GM12891 (cell line): ENCODE measurements around the gene GRIK4.

ENCODE experiments used
- DNase-seq: peaks from one replicate; pipeline ENCODE4 v3.0.0; 2011; ENCODE audit warnings: low spot score; ENCODE audit not compliant: insufficient read length
- FAIRE-seq: peaks from 2 replicates; lab custom pipeline; 2011; peaks lifted over from hg19 to GRCh38; lab: Jason Lieb, UNC
- PAX5 ChIP-seq: IDR thresholded peaks from 2 replicates; pipeline ENCODE4 v1.6.1; 2011; ENCODE audit warnings: low read length, moderate library complexity, mild to moderate bottlenecking; ENCODE audit not compliant: insufficient read depth, severe bottlenecking
- POLR2A ChIP-seq: IDR thresholded peaks from 2 replicates; pipeline ENCODE4 v1.6.1; 2011; ENCODE audit warnings: low read depth, low read length, control low read depth
- POLR2AphosphoS5 ChIP-seq: IDR thresholded peaks from 2 replicates; pipeline ENCODE4 v1.6.1; 2011; ENCODE audit warnings: low read depth, low read length, control low read depth
- POU2F2 ChIP-seq: IDR thresholded peaks from 2 replicates; pipeline ENCODE4 v1.6.1; 2011; ENCODE audit warnings: low read depth, mild to moderate bottlenecking, control low read depth, low read length, moderate library complexity
- SPI1 ChIP-seq: IDR thresholded peaks from 2 replicates; pipeline ENCODE4 v1.6.1; 2011; ENCODE audit warnings: low read depth, low read length, control low read depth
- TAF1 ChIP-seq: IDR thresholded peaks from 2 replicates; pipeline ENCODE4 v1.6.1; 2011; ENCODE audit warnings: low read depth, low read length, control low read depth

Gene GRIK4

DNA sequence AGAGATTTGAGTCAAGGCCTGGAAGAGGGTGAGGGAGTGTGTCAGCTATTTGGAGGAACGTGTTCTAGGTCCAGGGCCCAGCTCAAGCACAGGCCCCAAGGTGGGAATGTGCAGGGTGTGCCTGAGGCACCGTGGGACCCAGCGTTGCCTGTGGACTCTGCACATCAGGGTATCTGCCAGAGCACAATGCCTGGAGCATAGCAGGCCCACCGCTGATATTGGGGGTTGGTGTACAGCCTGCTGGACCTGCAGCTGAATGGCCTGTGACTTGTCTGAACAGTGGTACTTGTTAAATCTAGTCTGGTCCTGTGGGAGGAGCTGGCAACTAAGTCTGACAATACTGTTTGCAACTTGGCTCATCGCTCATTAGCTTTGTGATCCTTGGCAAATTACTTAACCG, 131.7 kb downstream of the GRIK4 start:
- DNase-seq (no peak), FAIRE-seq (no peak)
- TF ChIP-seq PAX5 (no peak), POU2F2 (no peak), SPI1 (no peak), TAF1 (no peak), POLR2A (no peak), POLR2AphosphoS5 (no peak)

DNA sequence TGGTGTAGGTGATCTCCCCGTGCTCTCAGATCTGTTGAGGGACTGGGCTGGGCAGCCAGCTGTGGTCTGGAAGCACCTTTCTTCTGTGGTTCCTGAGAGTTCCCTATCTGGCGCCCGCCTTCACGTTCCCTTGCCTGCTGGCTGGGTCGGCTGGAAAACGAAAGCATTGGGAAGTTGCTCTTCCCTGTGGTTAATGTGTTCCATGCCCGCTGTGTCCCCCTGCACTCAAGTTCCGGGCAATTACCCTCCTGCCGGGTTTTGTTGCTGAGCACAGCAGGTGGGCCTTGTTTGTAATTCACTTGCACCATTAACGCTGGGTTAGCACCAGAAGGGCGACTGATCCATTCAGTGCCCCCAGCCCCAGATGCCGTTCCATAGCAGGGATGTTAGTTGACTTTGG, 134.1 kb downstream of the GRIK4 start:
- TF ChIP-seq POLR2AphosphoS5 (no peak), PAX5 (no peak), POU2F2 (no peak), POLR2A (no peak), SPI1 (no peak), TAF1 (no peak)
- no peak for FAIRE-seq
- no peak for DNase-seq

DNA sequence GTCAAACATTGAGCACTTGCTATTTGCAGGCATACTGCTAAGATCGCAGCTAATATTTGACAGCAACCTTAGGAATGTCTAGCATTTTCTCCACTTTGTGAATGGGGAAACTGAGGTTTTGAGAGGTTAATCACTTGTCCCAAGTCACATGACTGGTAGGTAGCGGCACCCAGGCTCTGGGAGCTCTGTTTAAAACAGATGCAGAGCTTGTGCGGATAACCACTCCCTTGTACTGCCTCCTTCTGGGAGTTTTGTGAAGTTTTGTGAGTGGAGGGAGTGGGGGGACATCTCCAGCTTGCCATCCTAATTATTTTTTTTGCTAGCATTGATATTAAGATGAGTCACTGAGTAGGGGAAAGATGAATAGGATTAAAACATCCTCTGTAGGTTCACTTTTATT, 134.7 kb downstream of the GRIK4 start:
- TF ChIP-seq SPI1: no peak
- TF ChIP-seq TAF1: no peak
- no peak for TF ChIP-seq POU2F2
- TF ChIP-seq POLR2A: no peak
- TF ChIP-seq POLR2AphosphoS5: no peak
- no peak for TF ChIP-seq PAX5
- no peak for FAIRE-seq
- DNase-seq: no peak

DNA sequence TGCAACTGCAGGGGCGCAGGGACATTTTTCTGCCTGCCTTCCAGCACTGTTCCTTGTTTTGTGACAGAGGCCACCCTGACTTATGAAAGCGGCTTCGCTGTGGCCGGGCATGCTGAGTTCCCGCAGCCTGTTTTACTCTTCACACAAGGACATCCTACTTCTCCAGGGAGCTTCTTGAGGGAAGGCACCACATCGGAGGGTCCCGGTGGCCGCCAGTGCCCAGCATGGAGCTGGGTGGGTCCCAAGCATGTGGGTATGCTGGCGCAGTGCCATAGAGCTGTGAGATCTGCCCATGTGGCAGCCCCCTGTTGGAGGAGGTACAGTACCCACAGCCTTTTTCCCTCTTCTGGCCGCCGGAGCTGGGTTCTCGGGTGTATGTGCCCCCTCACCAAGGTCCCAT, 136.1 kb downstream of the GRIK4 start:
- TF ChIP-seq POU2F2 (no peak), POLR2AphosphoS5 (no peak), PAX5 (no peak), POLR2A (no peak), SPI1 (no peak), TAF1 (no peak)
- no peak for DNase-seq
- no peak for FAIRE-seq

DNA sequence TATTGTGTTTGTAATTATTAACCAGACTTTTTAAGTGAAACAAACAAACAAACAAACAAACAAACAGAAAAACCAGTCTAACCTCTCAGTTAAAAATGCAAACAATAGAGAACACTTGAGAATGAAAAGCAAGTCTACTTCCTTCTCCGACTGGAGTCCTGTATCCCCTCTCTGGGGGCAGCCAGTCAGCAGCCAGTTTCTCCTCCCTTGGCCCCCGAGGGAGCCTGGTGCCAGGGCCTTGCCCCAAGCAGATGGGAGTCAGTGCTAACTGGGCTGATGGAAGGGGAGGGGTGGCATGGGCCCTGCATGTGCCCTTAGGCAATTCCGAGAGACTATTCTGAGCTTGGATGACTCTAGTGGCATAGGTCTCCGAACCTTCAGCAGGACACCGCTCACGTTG, 137.2 kb downstream of the GRIK4 start:
- no peak for DNase-seq
- TF ChIP-seq PAX5: no peak
- TF ChIP-seq POLR2A: no peak
- no peak for FAIRE-seq

DNA sequence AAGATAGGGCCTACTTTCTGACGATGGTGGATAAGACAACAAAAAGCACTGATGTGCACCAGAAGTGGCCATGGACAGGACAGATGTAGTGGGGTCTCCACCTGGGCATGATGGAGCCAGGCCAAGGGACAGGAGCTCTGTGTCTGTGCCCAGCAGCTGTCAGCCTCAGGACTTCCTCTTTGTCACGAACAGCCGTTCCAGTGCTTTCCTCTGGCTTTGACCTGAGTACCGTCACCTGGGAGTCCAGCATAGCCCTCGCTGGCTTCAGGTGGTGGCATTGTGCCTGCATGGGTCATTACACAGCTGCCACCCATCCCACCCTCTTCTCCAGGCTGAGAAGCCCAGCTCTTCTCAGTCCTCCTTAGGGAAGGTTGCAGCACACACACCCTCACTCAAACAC, 137.8 kb downstream of the GRIK4 start:
- TF ChIP-seq POLR2AphosphoS5 (no peak), TAF1 (no peak), PAX5 (no peak), SPI1 (peak; percentile 45), POLR2A (no peak), POU2F2 (no peak)
- DNase-seq (no peak), FAIRE-seq (no peak)

DNA sequence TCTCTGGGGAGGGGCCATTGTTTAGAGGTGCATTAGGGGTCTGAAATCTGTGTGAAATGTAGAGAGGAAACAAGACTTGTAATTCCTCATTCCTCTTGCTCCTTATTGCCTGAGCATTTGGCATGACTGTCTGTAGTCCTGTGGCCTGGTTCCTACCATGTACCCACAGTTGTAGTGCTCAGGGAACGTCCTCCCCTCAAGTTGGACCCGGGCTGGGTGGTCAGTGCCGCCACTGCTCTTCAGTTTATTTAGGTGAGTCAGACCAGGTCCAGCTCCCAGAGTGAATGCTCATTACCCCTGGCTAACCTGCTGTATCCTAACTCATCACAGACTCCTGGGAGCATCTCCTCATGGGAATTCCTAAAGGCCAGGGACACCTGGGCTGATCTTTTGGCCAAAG, 139.8 kb downstream of the GRIK4 start:
- no peak for FAIRE-seq
- no peak for DNase-seq
- TF ChIP-seq PAX5 (no peak), POU2F2 (no peak), TAF1 (no peak)

DNA sequence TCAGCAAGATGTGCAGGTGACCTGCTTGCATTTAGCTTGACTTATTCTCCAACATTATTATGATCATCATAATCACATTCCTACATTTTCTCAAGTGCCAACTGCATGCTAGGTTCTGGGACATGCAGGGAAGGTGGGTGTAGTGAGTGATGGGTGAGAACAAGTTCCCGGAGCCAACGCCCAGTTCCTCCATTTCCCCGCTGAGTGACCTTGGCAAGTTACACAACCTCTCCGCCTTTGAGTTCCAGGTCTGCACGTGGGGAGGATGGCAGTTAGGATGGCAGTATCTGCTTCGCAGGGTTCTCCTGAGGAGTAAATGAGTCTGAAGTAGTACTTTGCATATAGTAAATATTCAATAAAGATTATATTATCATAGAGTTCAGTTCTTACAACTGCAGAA, 140.3 kb downstream of the GRIK4 start:
- FAIRE-seq (no peak), DNase-seq (no peak)
- no peak for TF ChIP-seq TAF1
- no peak for TF ChIP-seq PAX5
- TF ChIP-seq POU2F2: no peak
- TF ChIP-seq POLR2A: no peak
- TF ChIP-seq POLR2AphosphoS5: no peak
- no peak for TF ChIP-seq SPI1

DNA sequence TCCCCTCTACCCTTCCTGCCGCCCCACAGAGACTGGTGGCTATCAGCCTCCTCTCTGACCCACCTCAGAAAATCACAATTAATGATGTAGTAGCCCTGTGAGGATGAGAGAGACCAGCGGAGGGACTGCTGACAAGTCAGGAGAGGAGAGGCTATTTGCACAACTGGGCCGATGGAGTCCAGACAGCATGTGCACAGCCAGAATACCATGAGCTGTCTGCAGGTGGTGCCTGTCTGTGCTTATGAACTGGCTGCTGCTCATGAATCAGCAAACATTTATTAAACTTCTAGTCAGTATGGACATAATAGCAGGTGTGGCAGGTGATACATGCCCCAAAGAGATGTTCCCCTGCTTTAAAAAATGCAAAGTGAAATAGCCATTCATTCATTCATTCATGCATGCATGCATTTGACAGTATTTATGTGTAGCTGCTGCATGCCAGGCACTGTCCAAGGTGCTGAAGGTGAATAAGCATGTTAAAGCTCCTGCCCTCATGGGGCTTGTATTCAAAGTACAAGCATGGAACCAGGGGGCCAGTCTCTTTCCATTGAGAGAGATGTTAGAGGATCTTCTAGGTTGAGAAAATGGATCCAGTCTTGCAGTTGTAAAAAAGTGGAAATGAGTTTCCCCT, 141.3 kb downstream of the GRIK4 start:
- DNase-seq: no peak
- TF ChIP-seq POU2F2 (no peak), TAF1 (no peak), SPI1 (no peak), POLR2A (no peak), POLR2AphosphoS5 (no peak), PAX5 (no peak)

DNA sequence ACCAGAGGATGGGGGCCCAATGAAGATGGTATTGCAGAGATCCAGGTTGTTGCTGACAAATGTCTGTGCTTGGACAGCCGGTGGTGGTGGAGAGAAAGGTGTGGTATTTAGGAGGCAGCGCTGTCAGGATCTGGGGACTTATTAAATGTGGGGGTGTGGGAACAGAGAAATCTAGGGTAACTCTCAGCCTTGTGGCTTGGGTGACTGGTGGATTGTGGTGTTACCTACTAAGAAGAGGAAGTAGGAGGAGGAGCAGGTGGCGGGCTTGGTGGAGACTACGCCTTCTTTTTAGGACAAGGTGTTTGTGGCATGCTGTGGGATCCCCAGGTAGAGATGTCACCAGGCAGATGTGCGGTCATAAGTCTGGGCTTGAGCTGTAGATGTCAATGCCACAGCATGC, 144.0 kb downstream of the GRIK4 start:
- DNase-seq (no peak), FAIRE-seq (peak; percentile 70)
- TF ChIP-seq POU2F2 (no peak), SPI1 (peak; percentile 64)

More for the DNA sequence above, 141.3 kb downstream of the GRIK4 start:
- no peak for FAIRE-seq
